T-helper 2 cell (primary cell): ENCODE results near the gene RNF144A.
"Not testable (repeated sequence)": the region's sequence is repeated elsewhere in the genome, so short reads cannot be mapped to it uniquely, and the experiment has no call there.

Experiments used
- DNase-seq, 5 experiments: peaks; one replicate each; pipeline versions ENCODE4 v3.0.0 to v3.0.0-alpha.2; 2012 to 2022
- total RNA-seq, 2 donors: gene quantifications; one replicate each; lab custom pipeline; 2026; lab: John Stamatoyannopoulos, UW

RNF144A gene, protein sequence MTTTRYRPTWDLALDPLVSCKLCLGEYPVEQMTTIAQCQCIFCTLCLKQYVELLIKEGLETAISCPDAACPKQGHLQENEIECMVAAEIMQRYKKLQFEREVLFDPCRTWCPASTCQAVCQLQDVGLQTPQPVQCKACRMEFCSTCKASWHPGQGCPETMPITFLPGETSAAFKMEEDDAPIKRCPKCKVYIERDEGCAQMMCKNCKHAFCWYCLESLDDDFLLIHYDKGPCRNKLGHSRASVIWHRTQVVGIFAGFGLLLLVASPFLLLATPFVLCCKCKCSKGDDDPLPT
- total RNA-seq: 45.8 to 53.1 reads per million in 2 donors

DNA sequence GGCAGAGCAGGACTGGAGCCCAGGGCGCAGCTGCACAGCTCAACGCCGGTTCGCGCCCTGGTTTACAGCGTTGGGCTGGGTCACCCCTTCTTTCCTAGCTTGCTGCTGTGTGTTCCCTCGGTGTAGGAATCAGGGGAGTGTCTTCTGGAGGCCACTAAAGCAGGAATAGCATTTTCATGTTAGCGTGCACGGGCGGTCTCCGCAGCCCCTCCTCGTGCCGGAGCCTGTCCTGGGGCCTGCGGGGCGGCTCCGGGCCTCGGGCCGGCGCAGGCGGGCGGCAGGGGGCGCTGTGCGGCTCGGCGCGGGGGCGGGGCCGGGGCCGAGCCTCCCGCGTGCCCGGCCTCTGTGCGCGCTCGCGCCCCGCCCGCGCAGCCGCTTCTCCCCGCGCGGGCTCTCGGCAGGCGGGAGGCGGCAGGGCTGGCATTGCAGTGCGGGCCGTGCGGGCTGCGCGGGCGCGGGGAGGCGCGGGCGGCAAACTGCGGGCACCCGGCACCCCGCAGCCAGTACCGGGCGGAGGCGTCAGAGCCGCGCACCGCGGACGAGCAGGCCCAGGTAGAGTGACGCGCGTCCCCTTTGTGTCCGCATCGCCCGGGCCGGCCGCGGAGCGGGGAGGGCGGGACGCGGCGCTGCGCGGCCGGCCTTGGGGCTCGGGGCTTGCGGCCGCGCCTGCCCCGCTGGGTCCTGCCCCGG is at the start of gene RNF144A:
Gene RNF144A (plus strand): TSS at position 342 of the 690 bp plus-strand sequence. CDS start 79,515 bp downstream, outside the sequence.
- DNase-seq: peak; percentile 59 to 84 (median 60)

DNA sequence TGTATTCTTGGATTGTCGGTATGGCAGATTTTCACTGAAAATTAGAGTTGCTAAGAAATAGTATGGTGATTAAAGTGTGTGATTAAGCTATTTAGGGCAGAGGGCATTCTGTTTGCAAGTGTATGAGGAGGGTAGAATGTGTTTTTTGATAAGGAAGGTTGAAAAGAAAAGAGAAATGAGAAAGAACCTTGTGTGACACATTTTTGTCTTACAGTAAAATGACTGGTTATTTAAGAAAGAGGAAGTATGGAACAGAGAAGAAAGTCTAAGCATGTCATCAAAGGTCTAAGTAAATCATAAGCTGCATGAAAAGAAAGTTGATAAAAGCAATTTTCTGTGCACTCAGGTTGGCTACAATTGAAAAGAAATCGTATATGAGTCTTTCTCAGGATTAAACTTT is 44.8 kb upstream of the RNF144A start:
- DNase-seq: no peak

DNA sequence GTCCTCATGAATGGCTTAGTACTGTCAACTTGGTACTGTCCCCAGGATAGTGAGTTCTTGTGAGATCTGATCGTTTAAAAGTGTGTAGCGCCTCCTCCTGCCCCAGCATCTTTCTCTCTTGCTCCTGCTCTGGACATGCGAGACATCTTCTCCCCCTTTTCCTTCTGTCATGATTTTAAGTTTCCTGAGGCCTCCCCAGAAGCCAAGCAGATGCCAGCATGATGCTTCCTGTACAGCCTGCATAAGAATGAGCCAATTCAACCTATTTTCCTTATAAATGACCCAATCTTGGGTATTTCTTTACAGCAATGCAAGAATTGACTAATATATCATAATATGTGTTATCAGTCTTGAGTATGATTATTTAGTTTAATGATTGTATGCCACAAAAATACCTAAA is 43.2 kb upstream of the RNF144A start:
- no peak for DNase-seq

DNA sequence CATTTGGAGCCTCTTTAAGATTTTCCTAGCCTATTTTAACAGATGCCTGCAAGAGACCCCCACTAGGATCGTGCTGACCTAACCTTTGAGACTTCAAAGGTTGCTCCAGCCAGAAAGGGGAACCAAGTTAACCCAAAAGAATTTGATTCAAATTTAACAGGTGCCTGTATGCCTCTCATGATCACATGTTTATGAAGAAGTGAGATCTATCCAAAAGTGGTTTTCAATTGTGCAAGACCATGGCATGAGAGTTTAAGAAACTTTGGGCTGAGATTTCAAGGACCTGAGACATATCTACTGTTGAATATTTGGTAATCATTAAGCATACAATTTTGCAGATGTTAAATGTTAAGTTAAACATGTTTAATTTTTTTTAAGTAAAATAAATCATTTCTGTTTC is 40.9 kb upstream of the RNF144A start:
- no peak for DNase-seq

DNA sequence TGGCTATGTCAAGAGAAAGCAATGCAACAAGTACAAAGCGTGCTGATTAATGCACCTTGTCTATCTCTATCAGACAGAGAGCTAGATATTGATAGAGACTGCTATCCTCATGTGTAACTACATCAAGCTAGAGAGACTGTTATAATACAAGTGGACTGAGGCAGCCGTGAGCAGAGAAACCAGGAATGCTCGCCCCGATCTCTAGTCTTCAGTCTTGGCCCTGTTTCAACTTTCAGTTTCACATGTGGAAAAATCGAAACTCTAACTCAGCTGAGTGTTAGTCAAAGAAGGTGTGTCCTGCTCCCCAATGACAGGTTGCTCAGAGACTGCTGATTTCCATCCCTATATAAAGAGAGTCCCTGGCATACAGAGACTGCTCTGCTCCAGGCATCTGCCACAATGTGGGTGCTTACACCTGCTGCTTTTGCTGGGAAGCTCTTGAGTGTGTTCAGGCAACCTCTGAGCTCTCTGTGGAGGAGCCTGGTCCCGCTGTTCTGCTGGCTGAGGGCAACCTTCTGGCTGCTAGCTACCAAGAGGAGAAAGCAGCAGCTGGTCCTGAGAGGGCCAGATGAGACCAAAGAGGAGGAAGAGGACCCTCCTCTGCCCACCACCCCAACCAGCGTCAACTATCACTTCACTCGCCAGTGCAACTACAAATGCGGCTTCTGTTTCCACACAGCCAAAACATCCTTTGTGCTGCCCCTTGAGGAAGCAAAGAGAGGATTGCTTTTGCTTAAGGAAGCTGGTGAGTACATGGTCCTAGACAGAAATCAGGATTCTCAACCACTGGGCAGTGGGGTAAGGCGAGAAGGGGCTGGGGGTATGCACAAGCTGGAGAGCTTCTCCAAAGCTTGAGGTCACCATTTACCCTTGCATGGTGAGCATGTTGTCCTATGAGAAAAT is 39.6 kb upstream of the RNF144A start, which contains the start of gene RSAD2:
Gene RSAD2 (plus strand): TSS at position 376 of the 903 bp plus-strand sequence. CDS start 24 bp downstream, at position 400.
- peak in 2 of 5 experiments; percentile 50 to 71 for DNase-seq

DNA sequence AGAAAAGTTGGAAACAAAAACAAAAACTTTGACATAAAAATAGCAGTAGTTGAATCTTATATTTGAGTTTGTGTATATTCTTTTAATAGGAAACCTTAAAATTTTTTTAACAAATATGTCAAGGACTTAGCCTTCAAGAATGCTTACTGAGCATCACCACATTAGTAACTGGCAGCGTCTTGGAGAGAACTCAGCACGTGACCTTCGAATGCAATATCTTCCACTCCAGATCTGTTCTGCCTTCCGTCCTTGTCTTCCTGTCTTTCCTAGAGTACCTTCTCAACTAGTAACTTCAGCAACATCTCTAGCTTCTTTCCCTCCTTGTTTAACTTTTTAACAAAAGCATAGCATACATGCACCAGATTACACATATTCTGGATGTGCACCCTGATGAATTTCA is 38.7 kb upstream of the RNF144A start:
- DNase-seq: no peak

DNA sequence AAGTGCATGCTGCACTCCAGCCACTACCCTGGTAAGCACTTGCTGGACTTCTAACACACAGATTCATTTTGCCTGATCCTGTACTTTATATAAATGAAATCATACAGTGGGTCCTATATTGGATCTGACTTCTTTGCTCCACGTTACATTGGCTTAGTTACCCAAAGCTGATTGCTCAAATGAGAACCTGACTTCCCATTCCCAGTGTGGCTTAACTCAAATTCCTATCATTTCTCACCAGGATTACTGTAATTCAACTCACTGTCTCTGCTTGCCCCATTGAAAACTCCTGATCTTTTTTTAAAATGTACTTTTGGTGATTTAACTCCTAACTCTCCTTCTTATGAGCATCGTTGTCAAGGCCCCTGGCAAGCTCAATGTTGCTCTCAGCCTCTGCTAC is 38.2 kb upstream of the RNF144A start:
- DNase-seq: no peak

DNA sequence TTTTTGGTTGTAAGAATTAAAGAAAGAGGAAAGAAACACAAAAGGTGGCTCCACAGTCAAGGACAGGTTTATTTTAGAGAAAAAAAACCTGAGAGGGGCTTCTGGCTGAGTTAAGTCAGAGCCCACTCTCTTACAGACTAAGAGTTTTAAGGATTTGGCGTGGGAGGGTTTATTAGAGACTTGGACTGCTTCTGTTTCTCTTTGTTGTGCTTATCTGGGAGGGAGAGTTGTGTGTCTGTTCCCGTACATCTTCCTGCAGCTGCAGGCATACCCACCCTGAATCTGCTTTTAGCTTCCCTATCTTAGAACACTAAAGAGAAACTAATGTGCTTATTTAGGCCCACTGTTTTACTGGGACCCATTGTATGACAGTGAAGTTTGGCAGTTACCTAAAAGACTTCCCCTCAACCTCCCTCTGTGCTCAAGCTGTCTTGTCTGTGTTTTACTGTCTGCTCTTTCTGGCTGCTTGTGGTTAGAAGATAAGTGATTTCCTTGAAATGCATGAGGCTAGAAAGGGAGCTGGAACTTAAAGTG is 36.9 kb upstream of the RNF144A start:
- DNase-seq: peak in 1 of 5 experiments; percentile 85

DNA sequence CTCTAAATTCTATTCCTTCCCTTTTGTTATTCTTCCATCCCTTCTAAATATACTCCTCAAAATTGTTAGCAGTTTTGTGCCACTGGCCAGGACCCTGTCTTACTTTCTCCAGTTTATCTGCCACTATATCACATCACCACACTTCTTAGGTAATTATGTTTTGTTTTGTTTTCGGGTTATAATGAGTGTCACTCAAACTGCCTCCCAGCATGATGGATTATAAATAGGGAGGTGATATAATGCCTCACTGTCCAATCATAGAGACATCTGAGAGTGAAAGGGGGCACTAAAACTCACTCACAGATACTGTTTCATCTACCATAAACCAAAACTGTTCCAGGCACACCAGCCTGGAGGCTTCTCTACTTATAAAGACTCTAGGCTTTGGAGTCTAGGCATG is 36.2 kb upstream of the RNF144A start:
- DNase-seq: no peak

DNA sequence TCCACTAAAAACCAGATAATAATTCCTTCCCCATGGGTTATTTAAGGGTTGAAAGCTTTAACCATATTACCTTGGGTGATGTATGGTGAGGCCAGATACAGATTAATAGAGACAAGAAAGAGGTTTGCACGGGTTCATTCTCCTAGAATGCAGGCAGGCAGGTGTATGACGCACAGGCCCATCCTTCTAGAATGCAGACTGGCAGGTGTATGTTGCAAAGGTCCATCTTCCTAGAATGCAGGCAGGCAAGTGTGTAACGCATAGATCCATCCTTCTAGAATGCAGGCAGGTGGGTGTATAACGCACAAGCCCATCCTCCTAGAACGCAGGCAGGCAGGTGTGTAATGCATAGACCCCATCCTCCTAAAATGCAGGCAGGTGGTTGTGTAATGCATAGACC is 35.7 kb upstream of the RNF144A start:
- DNase-seq: no peak

DNA sequence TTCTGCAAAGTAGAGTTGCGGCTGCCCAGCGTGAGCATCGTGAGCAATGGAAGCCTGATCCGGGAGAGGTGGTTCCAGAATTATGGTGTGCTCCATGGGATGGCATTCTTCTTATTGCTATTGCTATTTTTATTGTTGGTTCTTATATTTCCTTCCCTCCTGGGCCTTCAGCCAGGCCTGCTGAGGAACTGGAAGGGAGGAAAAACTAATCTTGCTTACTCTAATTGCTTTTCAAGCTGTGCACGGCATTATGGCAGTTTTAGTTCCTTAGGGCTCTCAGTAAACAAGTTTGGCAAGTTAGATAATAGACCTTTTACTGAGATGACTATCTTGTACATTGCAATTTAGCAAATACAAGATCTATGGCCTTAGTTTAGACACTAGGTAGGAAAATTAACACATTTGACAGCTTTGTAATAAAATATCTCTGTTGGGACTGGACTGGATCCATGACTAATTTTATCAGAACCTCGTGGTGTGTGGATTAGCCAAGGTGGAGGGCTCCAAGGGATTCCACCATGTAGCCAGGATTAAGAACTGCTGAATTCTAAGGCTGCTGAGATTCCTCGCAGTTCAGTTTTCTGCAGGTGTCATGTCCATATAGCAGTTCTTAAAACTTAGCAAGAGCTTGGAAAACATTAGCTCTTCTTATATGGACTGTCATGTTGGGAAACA is 33.6 kb upstream of the RNF144A start:
- no peak for DNase-seq

DNA sequence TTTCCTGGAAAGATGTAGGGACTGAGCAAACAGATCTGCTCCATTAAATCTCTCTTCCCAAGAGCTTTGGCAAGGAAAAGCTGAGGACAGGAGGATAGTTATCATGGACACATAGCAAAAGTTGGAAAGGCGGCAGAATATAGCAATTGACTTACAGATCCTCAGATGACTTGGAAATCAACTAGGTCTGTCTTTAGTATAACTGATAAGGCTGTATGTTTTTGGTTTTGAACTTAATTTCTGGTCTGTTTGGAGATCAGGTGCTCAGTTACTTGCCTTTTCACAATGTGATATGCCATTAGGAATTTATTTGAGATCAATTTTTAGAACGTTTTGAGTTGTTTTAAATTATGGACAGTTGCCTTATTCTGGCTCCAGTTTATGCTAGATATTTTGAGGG is 31.7 kb upstream of the RNF144A start:
- no peak for DNase-seq

DNA sequence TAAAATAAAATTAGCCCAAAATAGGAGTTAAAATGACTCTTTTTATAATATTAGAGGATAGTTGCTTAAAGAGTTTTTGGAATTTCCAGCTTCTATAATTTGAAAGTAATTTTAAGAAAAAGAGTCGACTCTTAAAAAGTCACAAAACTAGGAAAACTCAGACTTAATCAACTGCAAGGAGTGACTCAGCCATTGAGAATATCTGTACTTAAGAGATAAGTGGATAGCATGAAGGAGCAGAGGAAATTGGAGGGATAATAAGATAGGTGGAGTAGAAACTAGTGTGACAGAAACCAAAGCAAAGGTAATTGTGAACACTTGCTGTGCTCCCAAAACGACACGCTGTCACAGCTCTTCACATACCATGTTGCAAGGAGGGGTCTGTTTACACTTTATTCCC is 31.2 kb upstream of the RNF144A start:
- DNase-seq: no peak

DNA sequence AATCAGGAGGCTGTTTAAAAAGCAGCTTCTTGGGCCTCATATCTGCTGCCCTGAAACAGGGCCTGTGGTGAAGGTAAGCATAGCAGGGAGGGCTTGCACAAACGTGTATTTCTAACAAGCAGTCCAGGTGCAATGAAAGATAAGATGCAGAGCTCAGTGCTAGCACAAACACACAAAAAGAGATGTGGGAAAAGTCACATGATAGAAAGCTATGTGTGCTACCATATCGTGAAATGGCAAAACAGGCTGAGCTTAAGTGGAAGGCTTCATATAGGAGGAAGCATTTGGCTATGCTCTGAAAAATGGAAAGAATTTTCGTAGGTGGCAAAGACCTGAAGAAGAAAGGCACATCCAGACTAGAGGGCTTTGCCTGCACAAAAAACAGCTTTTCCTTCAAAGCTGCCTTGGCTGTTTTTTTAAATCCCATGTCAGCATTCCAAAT is 29.4 kb upstream of the RNF144A start:
- no peak for DNase-seq

DNA sequence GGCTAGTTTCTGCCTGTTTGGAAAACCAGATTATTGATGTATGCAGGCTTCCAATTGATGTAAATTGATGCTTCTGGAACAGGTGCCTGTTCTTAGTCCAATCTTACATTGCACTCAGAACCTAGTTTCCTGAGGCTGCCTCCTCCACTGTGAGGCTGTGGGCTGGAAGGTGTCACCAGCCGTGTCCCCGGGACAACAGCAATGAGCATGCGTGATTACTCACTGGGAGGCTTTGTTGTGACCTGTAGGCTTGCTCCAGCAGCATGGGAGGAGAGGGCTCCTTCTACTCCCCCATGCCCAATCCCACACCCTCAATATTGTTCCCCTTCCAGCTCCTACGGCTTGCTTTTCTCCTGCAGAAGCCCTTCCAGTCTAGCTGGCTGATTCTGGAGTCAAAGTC is 28.5 kb upstream of the RNF144A start:
- no peak for DNase-seq

DNA sequence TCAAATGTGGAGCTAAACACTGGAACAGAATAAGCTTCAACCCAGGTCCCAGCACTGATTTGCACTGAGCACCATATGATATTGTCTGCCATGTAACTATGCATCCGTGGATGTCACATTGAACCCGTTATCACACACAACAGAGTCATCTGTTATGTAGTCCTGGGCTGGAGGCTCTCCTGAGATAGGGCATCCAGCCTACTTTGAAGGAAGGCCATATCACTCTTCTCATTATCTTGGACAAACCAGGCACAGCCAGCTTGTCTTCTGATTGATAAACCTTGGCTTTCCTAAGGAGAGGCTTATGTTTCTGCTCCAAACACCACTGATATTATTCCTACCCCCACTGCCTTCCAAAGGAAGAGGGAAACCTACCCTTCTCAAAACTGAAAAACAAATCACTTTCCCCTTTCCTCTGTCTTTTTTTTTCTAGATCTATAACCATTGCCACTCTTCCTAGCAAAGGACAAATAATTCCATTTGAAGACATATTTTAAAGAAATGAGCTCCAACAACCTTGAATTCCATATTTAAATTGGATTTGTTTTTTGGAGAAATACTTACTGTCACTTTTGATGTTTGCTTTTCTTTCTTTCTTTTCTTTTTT is 23.2 kb upstream of the RNF144A start:
- no peak for DNase-seq

DNA sequence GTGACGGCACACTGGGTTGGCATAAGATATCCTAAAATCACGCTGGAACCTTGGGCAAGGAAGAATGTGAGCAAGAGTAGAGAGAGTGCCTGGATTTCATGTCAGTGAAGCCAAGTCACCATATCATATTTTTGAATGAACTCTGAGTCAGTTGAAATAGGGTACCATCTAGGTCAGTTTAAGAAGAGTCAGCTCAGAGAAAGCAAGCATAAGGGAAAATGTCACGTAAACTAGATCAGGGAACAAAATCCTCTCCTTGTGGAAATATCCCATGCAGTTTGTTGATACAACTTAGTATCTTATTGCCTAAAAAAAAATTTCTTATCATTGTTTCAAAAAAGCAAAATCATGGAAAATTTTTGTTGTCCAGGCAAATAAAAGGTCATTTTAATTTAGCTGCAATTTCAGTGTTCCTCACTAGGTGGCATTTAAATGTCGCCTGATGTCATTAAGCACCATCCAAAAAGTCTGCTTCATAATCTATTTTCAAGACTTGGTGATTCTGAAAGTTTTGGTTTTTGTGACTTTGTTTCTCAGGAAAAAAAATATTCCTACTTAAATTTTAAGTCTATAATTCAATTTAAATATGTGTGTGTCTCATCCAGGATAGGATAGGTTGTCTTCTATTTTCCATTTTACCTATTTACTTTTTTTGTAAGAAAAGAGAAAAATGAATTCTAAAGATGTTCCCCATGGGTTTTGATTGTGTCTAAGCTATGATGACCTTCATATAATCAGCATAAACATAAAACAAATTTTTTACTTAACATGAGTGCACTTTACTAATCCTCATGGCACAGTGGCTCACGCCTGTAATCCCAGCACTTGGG is 20.1 kb upstream of the RNF144A start:
- DNase-seq: peak in 1 of 5 experiments; percentile 42

DNA sequence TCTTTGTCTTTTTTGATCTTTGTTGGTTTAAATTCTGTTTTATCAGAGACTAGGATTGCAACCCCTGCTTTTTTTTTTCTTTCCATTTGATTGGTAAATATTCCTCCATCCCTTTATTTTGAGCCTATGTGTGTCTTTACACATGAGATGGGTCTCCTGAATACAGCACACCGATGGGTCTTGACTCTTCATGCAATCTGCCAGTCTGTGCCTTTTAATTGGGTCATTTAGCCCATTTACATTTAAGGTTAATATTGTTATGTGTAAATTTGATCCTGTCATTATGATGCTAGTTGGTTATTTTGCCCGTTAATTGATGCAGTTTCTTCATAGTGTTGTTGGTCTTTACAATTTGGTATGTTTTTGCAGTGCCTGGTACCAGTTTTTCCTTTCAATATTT is 14.6 kb upstream of the RNF144A start:
- not testable (repeated sequence) for DNase-seq

DNA sequence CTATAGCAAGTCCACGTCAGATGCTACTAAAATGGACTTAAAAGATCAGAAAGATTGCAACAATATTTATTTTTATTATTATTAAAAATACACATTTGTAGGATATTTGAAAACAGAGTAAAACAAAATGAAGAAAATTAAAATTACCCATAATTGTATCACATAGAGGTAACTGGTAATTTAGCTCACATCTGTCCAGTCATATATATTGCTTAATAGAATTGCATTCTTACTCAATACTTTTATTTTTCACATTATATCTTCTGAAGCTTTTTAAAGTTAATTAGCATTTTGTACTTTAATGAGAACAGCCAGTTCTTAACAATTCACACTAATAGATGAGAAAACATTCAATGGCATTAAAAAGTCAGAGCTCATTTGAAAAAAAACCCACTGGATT is 11.5 kb upstream of the RNF144A start:
- DNase-seq: no peak

DNA sequence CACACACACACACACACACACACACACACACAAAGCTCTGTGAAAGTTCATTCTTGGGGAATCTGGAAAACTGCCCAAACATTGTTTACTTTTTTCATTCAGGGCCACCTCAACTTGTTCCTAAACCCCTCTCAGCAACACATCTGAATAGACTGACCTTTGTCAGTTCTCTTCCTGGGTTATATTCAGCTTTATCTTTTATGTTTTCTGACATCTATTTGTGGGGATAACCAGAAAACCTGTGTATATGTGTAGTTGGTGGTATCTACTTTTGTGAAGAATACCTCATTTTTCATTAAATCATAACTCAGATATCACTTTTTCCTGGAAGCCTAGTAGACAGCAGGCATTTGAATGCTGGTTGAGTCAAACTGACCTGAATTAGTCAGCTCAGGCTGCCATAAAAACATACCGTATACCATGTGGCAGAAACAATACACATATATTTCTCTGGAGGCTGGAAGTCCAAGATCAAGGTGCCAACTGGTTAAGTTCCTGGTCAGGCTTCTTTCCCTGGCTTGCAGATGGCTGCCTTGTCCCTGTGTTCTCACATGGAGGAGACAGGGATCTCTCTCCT is 11.0 kb upstream of the RNF144A start:
- DNase-seq: peak in 1 of 5 experiments; percentile 64
